GM21360 (cell line): Measurements from ENCODE around the gene FAM163B.

Experiments
- ATAC-seq: cut with Tn5 transposase; IDR thresholded peaks from one replicate; pipeline ENCODE4 v1.9.1; 2021; ENCODE audit warnings: mild to moderate bottlenecking, moderate library complexity; ENCODE audit not compliant: unreplicated experiment

FAM163B gene

GRCh38 chr9:133583586-133583985 is 25.6 kb downstream of the FAM163B start:
- ATAC-seq: no peak

GRCh38 chr9:133583111-133583510 is 26.1 kb downstream of the FAM163B start:
- no peak for ATAC-seq

- ATAC-seq: no peak
Measured at GRCh38 chr9:133582501-133583045, 26.6 kb downstream of the FAM163B start.

DNA sequence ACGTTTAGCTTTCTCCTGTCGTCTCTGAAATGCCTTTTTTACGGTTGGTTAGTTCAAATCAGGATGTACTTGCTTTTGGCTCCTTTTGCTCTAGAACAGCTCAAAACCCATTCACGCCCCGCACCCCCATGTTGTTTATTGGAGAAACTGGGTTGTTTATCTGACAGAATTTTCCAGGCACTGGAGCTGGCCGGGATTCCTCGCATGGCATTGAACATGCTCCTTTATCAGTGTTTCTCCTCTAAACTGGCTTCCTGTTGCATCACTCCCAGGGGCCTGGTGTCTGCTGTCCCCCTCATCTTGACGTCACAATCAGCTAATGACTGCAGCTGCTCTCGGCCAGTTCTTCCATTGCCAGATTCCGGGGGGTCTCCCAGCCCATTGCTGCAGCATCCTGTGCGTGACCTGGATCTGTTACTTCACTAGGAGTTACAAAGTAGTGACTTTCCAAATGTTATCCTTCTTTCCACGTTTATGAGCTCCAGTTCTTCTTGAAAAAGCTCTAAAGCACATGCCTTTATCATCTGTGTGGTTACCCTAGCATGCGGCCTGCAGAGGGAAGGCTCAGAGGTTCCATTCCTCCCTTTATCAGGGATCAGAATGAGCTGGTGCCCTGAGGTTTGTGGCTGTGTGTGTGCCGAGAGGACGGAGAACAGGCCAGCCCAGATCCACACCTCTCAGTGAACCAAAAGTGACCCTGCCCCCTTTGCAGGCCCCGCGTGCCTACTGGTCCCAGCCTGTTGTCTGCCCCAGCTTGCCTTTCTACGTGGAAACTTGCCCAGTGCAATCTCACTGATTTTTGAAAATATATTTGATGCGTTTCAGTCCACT is 27.5 kb downstream of the FAM163B start:
- no peak for ATAC-seq

- no peak for ATAC-seq
Measured at GRCh38 chr9:133581011-133581410, 28.2 kb downstream of the FAM163B start.

GRCh38 chr9:133580419-133580738 is 28.8 kb downstream of the FAM163B start:
- ATAC-seq: no peak

- ATAC-seq: no peak
Measured at GRCh38 chr9:133579601-133580418, 29.4 kb downstream of the FAM163B start.

DNA sequence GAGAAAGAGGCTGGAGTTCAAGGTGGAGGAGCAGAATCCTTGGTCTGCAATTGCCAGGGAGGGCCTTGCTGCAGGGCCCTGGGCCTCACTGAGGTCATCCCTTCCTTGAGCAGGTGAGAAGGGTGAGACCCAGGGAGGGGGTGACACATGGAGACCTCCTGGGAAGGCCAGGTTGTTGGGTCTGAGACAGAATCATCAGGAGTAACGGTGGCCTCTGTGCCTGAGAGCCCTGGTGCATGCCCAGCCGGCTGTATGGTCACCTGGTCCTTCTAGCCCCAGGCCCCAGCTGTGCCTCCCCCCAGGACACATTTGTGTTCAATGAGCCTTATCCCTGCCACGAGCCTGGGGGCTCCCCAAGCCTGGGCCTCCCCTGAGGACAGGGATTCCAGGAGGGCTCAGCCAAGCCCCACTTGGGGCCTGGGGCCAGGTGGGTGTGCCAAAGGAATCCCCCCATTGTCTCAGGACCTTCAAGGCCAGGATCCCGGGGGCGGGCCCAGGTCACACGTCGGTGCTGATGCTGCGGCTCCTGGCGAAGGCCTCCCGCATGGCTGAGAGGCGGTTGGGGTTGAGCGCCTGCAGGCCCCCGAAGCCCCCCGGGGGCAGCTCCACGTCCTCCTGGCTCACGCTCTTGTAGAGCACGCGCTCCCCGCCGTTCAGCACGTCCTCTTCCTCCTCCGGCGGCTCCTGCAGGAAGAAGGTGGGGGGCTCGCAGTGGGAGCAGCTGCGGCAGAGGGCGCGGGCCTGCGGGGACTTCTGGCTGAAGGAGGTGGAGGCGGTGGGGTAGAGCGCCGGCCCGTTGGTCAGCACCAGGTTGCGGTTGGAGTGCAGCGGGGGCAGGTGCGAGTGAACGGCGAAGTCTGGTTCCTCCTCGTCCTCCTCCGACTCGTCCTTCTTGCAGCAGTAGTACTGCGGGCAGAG is 30.4 kb downstream of the FAM163B start:
- ATAC-seq: no peak

DNA sequence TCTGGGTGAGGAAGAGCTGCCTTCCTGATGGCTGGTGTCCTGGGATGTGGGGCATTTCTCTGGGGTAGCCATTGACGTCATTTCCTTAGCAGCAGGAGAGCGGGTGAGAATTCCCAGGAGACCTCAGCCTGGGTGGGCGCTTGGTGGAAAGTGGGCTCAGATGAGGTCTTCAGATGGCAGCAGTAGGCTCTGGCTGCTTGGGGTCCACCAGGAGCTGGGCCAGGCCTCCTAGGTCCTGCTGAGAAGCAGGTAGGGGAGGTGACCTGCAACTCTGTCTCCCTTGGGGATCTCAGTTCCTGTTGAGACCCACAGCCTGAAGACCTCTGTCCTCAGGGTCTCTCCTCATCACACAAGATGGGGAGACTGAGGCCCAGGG is 31.5 kb downstream of the FAM163B start:
- no peak for ATAC-seq

DNA sequence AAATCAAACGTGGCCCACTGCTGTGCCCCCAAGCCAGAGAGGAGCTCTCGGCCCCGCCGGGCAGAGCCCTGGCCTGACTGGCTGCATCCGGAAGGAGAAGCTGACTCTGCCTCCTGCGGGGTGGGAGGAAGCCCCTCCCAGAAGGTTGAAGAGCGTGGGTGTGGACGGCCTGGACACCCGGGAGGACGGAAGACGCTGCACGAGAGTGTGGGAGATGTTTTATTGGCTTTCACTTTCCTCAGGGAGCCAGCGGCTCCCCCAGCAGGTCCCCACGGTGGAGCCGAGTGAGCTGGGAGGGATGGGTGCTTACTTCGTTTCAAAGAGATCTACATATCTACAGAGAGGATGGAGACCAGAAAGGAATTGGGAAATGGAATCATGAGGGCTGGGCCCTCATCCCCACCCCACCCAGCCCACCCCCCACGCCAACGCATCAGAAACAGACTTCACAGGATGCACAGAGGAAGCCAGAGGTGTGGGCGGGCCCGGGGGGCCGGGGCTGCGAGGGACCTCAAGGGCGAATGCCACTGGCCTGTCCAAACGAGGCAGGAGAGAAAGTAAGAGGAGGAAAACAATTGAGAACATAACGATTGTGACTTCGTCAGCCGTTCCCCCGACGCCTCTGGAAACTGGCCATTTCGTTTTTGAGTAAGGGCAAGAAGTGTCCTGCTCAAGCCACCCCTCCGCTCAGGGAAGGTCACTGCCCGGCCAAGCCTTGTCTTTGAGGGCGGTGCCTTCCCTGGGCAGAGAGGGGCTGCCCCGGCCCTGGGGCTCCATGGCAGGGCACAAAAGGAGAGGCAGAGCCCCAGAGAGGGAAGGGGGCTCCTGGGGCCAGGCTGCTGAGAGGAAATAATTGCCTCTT is 32.1 kb downstream of the FAM163B start:
- ATAC-seq: no peak

DNA sequence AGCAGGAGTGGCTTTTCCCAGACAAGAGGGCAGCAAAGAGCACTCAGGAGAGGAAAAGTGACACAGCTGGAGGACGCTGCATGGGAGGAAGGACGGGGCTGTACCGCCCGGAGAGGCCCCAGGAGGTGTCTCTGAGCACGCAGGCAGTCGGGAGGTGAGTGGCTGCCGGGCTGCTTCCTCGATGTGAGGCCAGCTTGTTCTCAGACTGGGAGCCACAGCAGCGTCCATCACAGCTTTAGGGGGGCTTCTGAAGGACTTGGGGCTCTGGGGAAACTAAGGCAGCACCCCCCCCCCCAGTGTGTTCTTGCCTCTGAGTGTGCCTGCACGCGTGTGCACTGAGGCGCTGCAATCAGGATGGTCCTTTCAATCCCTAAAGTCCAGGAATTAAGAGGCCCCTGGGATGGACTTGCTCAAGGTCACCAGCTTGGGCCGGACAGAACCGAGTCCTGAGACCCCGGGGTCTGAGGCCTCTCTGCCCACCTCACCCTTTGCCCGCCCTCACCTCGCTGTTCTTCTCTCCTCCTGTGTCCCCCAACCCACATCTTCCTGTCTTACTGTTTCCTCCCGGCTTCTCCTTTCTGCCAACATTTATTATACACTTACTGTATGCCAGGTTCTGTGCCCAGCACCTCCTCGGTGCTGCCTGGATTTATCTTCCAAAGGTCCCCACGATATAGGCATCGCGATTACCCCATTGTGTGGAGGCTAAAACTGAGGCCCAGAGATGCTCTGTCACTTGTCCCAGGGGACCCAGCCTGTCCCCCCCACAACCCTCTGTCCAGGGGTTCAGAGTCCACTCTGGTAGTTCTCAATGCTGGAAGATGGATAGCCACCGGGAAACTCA is 32.9 kb downstream of the FAM163B start:
- ATAC-seq: no peak

DNA sequence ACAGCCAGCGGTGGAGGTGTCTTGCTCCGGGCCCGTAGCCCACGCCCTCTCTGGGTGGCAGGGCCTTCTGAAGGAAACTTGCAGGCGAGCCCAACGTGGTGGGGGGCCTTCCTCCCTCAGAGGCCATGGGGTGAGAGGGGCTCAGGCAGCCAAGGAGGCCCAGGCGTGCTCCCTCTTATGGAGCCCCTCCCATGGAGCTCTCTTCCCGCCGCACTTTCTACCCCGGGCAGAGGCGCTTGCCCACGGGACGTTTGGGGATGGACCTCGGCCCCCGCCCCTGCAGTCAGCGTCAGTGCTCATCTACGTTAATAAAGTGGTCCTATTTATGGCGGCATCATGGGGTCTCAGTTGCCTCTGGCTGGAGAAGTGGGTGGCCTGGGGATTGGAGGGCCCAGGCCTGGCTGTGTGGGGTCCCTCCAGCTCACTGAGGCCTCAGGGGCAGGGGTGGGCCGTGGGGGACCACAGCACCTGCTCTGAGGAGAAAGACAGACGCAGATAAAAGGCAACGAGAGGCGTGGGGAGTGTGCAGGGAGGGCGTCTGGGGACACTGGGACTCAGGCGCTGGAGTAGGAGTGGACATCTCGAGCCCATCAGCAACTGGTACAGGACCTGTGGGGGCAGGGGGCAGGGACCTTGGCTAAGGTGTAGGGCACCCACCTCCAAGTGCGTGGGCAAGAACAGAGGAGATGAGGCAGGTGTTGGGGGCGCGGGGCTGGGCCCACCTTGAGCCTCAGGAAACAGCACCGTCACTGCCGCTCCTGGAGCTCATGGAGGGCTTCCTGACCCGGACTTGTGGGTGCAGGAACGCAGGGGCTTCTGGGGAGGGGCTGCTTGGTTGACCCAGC is 33.8 kb downstream of the FAM163B start:
- ATAC-seq: no peak

DNA sequence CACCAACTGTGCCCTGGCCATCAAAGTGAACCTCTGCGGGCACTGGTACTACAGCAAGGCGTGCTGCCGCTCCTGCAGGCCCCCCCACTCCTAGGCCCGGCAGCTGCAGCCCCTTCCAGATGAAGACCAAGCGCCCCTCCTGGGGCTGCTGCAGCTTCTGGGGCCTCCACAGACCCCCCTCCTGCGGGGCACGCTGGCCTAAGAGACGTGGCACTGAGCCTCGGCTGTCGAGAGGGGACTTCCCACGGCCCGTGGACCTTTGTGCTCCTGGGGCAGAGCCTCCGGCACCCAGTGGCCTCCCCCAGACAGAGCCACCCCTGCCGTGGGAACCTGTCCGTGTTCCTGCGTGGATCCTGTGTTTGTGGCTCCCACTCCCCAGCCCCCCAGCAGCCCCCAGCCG is 34.4 kb downstream of the FAM163B start:
- no peak for ATAC-seq

- ATAC-seq: no peak
Measured at GRCh38 chr9:133573791-133574515, 35.2 kb downstream of the FAM163B start.

DNA sequence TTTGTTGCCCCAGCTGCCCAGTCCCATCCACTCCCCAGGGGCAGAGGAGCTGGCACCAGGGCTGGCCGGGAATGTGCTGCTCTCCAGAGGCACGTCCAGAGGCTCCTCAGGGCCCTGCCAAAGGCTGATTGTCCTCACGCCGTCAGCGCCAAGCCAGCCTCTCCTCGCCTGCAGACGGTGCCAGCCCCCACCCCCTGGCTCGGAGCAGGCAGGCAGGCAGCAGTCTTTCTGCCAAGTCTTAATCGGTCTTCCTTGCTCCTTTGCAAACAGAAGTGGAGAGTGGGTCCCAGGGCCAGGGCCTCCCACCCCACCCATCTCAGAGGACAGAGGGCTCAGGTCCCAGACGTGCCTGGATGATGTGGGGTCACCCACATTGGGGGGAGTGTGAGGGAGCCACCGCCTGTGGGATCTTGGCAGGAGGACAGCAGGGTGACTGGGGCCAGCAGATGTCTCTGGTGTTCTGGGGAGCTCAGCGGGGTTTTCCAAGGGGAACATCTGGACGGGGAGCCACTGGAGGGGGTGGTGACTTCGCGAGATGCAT is 36.3 kb downstream of the FAM163B start:
- no peak for ATAC-seq

GRCh38 chr9:133571896-133572595 is 37.1 kb downstream of the FAM163B start:
- ATAC-seq: no peak
